HepG2 (cell line): ENCODE data around the gene SCAI. TPM values are rescaled to one million over a fixed set of nuclear protein-coding genes. Genes with fewer than 3 reads are reported as not detected.

ENCODE experiments used
- HNF4G ChIP-seq, 2 experiments: sonication (generic) in 1 of 2; formaldehyde crosslinking in 1 of 2; IDR thresholded peaks; 2 replicates each; pipeline versions ENCODE4 v1.4.0 to v1.6.1; 2011 to 2020; ENCODE audit warnings: borderline replicate concordance in 2 of 2, low read depth in 2 of 2, mild to moderate bottlenecking in 2 of 2, low read length in 1 of 2, missing genetic modification reagents in 1 of 2, moderate library complexity in 1 of 2
- JARID2 ChIP-seq: sonication (generic); formaldehyde crosslinking; IDR thresholded peaks from 2 replicates; pipeline ENCODE4 v1.8.1; 2023; ENCODE audit warnings: missing genetic modification reagents, inconsistent platforms; ENCODE audit not compliant: insufficient replicate concordance
- POGZ ChIP-seq: sonication (generic); formaldehyde crosslinking; IDR thresholded peaks from 2 replicates; pipeline ENCODE4 v1.4.0; 2020; ENCODE audit warnings: mild to moderate bottlenecking, missing genetic modification reagents
- SCMH1 ChIP-seq: sonication (generic); formaldehyde crosslinking; IDR thresholded peaks from 2 replicates; pipeline ENCODE4 v1.9.0; 2021; ENCODE audit warnings: missing genetic modification reagents, mild to moderate bottlenecking, borderline replicate concordance
- TFAP4 ChIP-seq: sonication (generic); IDR thresholded peaks from 2 replicates; pipeline ENCODE4 v1.6.1; 2016; ENCODE audit warnings: low read depth, borderline replicate concordance
- ZNF205 ChIP-seq: IDR thresholded peaks from 2 replicates; pipeline ENCODE4 v1.6.1; 2018; ENCODE audit warnings: missing biosample characterization, missing genetic modification reagents
- ZNF574 ChIP-seq: sonication (generic); formaldehyde crosslinking; IDR thresholded peaks from 2 replicates; pipeline ENCODE4 v1.4.0; 2020; ENCODE audit warnings: missing genetic modification reagents
- ZNF652 ChIP-seq: IDR thresholded peaks from 2 replicates; pipeline ENCODE4 v1.6.1; 2016; ENCODE audit warnings: low read depth, borderline replicate concordance
- polyA plus RNA-seq, 8 experiments: library from polyadenylated mRNA; depleted of rRNA in 3 of 8; stranded (reverse) in 7 of 8; unstranded in 1 of 8; fragments of >200 nt; fragmentation: Illumina TruSeq in 4 of 8; extraction: Trizol in 4 of 8; gene quantifications; 2 replicates each; pipeline versions ENCODE4 v1.2.1 to v1.2.3, GENCODE V29; 2011 to 2016; ENCODE audit warnings: low read depth in 4 of 8, missing spikeins in 1 of 8, mixed read lengths in 1 of 8; ENCODE audit not compliant: insufficient read depth in 1 of 8
- total RNA-seq, 5 experiments: library from RNA; depleted of rRNA; stranded (reverse); fragments of >200 nt; fragmentation: Illumina TruSeq; extraction: Trizol; gene quantifications; 2 replicates each; pipeline ENCODE4 v1.2.3, GENCODE V29; 2016; ENCODE audit warnings: low read depth in 1 of 5
- TF ChIP-seq, protein P1 (sequence below): sonication (generic); formaldehyde crosslinking; IDR thresholded peaks from 2 replicates; pipeline ENCODE4 v1.5.0; 2020; ENCODE audit warnings: mild to moderate bottlenecking, missing genetic modification reagents, borderline replicate concordance
- TF ChIP-seq, protein P2 (sequence below): IDR thresholded peaks from 2 replicates; pipeline ENCODE4 v1.6.1; 2016; ENCODE audit warnings: mild to moderate bottlenecking, missing biosample characterization, missing genetic modification reagents

The SCAI gene
- total and polyA plus RNA-seq, 2 of the 13 experiments (the other 11 are each of a cell fraction or from before 2014, with no cell fraction given) = 4.4 to 8.4 TPM

GRCh38 chr9:125150349-125151245 lies 7.3 kb upstream of the SCAI start (continued):
- TF ChIP-seq, protein P1, sequence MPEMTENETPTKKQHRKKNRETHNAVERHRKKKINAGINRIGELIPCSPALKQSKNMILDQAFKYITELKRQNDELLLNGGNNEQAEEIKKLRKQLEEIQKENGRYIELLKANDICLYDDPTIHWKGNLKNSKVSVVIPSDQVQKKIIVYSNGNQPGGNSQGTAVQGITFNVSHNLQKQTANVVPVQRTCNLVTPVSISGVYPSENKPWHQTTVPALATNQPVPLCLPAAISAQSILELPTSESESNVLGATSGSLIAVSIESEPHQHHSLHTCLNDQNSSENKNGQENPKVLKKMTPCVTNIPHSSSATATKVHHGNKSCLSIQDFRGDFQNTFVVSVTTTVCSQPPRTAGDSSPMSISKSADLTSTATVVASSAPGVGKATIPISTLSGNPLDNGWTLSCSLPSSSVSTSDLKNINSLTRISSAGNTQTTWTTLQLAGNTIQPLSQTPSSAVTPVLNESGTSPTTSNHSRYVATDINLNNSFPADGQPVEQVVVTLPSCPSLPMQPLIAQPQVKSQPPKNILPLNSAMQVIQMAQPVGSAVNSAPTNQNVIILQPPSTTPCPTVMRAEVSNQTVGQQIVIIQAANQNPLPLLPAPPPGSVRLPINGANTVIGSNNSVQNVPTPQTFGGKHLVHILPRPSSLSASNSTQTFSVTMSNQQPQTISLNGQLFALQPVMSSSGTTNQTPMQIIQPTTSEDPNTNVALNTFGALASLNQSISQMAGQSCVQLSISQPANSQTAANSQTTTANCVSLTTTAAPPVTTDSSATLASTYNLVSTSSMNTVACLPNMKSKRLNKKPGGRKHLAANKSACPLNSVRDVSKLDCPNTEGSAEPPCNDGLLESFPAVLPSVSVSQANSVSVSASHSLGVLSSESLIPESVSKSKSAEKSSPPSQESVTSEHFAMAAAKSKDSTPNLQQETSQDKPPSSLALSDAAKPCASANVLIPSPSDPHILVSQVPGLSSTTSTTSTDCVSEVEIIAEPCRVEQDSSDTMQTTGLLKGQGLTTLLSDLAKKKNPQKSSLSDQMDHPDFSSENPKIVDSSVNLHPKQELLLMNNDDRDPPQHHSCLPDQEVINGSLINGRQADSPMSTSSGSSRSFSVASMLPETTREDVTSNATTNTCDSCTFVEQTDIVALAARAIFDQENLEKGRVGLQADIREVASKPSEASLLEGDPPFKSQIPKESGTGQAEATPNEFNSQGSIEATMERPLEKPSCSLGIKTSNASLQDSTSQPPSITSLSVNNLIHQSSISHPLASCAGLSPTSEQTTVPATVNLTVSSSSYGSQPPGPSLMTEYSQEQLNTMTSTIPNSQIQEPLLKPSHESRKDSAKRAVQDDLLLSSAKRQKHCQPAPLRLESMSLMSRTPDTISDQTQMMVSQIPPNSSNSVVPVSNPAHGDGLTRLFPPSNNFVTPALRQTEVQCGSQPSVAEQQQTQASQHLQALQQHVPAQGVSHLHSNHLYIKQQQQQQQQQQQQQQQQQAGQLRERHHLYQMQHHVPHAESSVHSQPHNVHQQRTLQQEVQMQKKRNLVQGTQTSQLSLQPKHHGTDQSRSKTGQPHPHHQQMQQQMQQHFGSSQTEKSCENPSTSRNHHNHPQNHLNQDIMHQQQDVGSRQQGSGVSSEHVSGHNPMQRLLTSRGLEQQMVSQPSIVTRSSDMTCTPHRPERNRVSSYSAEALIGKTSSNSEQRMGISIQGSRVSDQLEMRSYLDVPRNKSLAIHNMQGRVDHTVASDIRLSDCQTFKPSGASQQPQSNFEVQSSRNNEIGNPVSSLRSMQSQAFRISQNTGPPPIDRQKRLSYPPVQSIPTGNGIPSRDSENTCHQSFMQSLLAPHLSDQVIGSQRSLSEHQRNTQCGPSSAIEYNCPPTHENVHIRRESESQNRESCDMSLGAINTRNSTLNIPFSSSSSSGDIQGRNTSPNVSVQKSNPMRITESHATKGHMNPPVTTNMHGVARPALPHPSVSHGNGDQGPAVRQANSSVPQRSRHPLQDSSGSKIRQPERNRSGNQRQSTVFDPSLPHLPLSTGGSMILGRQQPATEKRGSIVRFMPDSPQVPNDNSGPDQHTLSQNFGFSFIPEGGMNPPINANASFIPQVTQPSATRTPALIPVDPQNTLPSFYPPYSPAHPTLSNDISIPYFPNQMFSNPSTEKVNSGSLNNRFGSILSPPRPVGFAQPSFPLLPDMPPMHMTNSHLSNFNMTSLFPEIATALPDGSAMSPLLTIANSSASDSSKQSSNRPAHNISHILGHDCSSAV = no peak
- TF ChIP-seq TFAP4 (no peak), HNF4G (IDR thresholded peaks at IDR 0.05; ENCODE audit: borderline replicate concordance, low read depth, low read length) (peak; percentile 42; the same call in 1 of the 2 replicates), HNF4G (CRISPR knock-in tag; IDR thresholded peaks at IDR 0.05; ENCODE audit: borderline replicate concordance, low read depth) (no peak), ZNF652 (no peak), ZNF205 (no peak), SCMH1 (CRISPR knock-in tag) (no peak), POGZ (CRISPR knock-in tag) (0 out of 2 replicates have a peak, but pooled peaks have one; percentile 19), ZNF574 (CRISPR knock-in tag) (no peak), JARID2 (CRISPR knock-in tag) (no peak)
- TF ChIP-seq, protein P2, sequence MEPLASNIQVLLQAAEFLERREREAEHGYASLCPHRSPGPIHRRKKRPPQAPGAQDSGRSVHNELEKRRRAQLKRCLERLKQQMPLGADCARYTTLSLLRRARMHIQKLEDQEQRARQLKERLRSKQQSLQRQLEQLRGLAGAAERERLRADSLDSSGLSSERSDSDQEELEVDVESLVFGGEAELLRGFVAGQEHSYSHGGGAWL (CRISPR knock-in tag) = no peak
